Thoracic aorta (tissue), 2 donors: Measurements from ENCODE around the gene C1orf167. TPM values are rescaled to one million over a fixed set of nuclear protein-coding genes. Genes with fewer than 3 reads are reported as not detected.

Source experiments
- ATAC-seq: fragments of 150-250 bp; one replicate; pipeline ENCODE4 v1.8.0; 2017; ENCODE audit warnings: low read depth; ENCODE audit not compliant: insufficient number of reproducible peaks, low FRiP score
- DNase-seq: peaks from one replicate; pipeline ENCODE4 v3.0.0-alpha.2; 2020; ENCODE audit warnings: low spot score
- H3K27ac ChIP-seq, 2 donors: fragments of 200-600 bp; sonication (generic); 1 replicate in 1 of 2; 2 replicates in 1 of 2; pipeline ENCODE4 v1.5.1; 2016; ENCODE audit warnings: mild to moderate bottlenecking in 2 of 2, moderate library complexity in 2 of 2
- H3K27me3 ChIP-seq: fragments of 200-600 bp; sonication (generic); replicated peaks from 2 replicates; pipeline ENCODE4 v1.6.0; 2016; ENCODE audit warnings: mild to moderate bottlenecking; ENCODE audit not compliant: insufficient read depth
- H3K36me3 ChIP-seq: fragments of 200-600 bp; sonication (generic); one replicate; pipeline ENCODE4 v1.5.1; 2016
- H3K4me1 ChIP-seq, 2 donors: fragments of 200-600 bp; sonication (generic); 1 replicate in 1 of 2; 2 replicates in 1 of 2; pipeline versions ENCODE4 v1.5.1 to v1.6.0; 2016; ENCODE audit warnings: low read depth in 2 of 2, mild to moderate bottlenecking in 1 of 2; ENCODE audit not compliant: control insufficient read depth in 1 of 2
- H3K4me3 ChIP-seq: fragments of 200-600 bp; sonication (generic); 2 replicates; pipeline ENCODE4 v1.5.1; 2016; ENCODE audit warnings: mild to moderate bottlenecking
- H3K9me3 ChIP-seq: fragments of 200-600 bp; sonication (generic); 2 replicates; pipeline ENCODE4 v1.5.1; 2016
- CTCF ChIP-seq: fragments of 200-600 bp; sonication (generic); IDR thresholded peaks from one replicate; pipeline ENCODE4 v1.5.1; 2019; ENCODE audit warnings: antibody characterized with exemption
- total RNA-seq, 2 donors: library from RNA; depleted of rRNA; stranded (reverse); fragments of >200 nt; gene quantifications; one replicate each; pipeline versions ENCODE4 v1.1.0 to v1.2.3, GENCODE V29; 2016

The C1orf167 gene
- total RNA-seq, 2 donors from 2014 or later, result 4.2 TPM; not detected in 1

DNA sequence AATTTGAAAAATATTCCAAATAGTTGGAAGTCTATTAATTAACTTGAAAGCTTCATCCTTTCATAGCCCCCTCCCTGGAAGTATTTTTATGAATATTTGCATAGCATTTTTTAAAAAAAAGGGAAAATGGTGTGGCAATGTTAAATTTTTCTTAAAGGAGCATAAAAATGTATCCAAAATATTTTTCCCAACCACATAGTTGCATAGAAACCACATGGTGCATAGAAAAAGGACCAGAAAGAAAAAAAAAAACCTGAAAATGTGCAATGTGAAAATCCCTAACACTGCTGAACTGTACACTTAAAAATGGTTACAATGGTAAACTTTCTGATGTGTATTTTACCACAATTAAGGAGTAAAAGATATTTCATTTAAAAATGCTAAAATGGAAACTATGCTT lies 8.0 kb downstream of the C1orf167 start:
- ATAC-seq (no peak), DNase-seq (no peak)
- H3K4me1 ChIP-seq, result no peaks in the 10 kb centered on the region
- no peaks in the 10 kb centered on the region for H3K27me3 ChIP-seq
- no peak overlapping the region for H3K27ac ChIP-seq
- no peak for TF ChIP-seq CTCF
- no peaks in the 10 kb centered on the region for H3K36me3 ChIP-seq
- no peaks in the 10 kb centered on the region for H3K9me3 ChIP-seq
- H3K4me3 ChIP-seq, result no peak overlapping the region

- no peak for TF ChIP-seq CTCF
- Histone ChIP-seq H3K4me3 (no peak overlapping the region), H3K9me3 (no peaks in the 10 kb centered on the region), H3K27me3 (no peaks in the 10 kb centered on the region), H3K36me3 (no peaks in the 10 kb centered on the region), H3K4me1 (no peaks in the 10 kb centered on the region), H3K27ac (no peak overlapping the region)
- DNase-seq, result no peak
- ATAC-seq, result no peak
Measured at GRCh38 chr1:11771481-11772043, 9.6 kb downstream of the C1orf167 start.

GRCh38 chr1:11772458-11772857 lies 10.5 kb downstream of the C1orf167 start:
- ATAC-seq (no peak), DNase-seq (no peak)
- H3K27ac ChIP-seq, result no peak overlapping the region
- no peaks in the 10 kb centered on the region for H3K36me3 ChIP-seq
- H3K27me3 ChIP-seq, result no peaks in the 10 kb centered on the region
- H3K9me3 ChIP-seq, result no peaks in the 10 kb centered on the region
- no peak overlapping the region for H3K4me3 ChIP-seq
- TF ChIP-seq CTCF, result no peak
- no peaks in the 10 kb centered on the region for H3K4me1 ChIP-seq

GRCh38 chr1:11774753-11775152 lies 12.8 kb downstream of the C1orf167 start:
- Histone ChIP-seq H3K27me3 (no peaks in the 10 kb centered on the region), H3K9me3 (no peaks in the 10 kb centered on the region), H3K4me3 (no peak overlapping the region), H3K36me3 (no peaks in the 10 kb centered on the region), H3K27ac (no peak overlapping the region), H3K4me1 (no peaks in the 10 kb centered on the region)
- DNase-seq (no peak), ATAC-seq (no peak)
- TF ChIP-seq CTCF, result no peak

DNA sequence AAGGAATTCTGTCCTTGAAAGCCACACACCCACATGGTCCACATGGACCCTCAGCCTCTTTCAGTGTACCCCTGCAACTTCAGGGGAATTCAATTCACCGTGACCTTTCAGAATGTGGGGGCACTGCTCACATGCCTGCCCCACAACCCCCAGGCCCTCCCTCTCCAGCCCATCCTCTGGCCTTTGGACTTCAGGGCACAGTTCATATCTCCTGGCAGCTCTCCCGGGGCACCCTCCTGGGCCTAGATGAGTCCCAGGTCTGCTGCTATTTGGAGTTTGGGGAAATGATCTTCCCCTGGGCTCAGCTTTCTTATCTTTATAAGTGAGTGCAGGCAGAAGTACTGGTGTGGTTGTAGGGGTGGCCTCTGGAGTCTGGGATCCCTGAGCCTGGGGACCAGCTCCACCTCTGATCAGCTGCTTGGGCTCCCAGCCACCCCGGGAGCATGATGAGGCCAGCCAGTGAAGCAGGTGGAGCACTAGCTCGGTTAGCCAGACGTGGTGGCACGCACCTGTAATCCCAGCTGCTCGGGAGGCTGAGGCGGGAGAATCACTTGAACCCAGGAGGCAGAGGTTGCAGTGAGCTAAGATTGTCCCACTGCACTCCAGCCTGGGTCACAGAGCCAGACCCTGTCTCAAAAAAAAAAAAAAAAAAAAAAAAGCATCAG lies 15.8 kb downstream of the C1orf167 start:
- no peak for TF ChIP-seq CTCF
- Histone ChIP-seq H3K4me1 (no peaks in the 10 kb centered on the region), H3K4me3 (no peak overlapping the region), H3K27me3 (no peaks in the 10 kb centered on the region), H3K9me3 (no peaks in the 10 kb centered on the region), H3K27ac (no peak overlapping the region), H3K36me3 (no peaks in the 10 kb centered on the region)
- DNase-seq (no peak), ATAC-seq (no peak)
